Right renal cortex interstitium (tissue), 3 donors: ENCODE results near the gene WDR74. TPM values are rescaled to one million over a fixed set of nuclear protein-coding genes. Genes with fewer than 3 reads are reported as not detected.
"Not testable (repeated sequence)": the region's sequence is repeated elsewhere in the genome, so short reads cannot be mapped to it uniquely, and the experiment has no call there.

ENCODE experiments used
- DNase-seq, 3 donors: peaks; one replicate each; pipeline ENCODE4 v3.0.0-alpha.2; 2013; ENCODE audit warnings: low read depth in 3 of 3, low spot score in 2 of 3
- polyA plus RNA-seq, 3 donors: library from polyadenylated mRNA; unstranded; fragments of 120-200 nt; gene quantifications; one replicate each; pipeline ENCODE4 v1.2.1, GENCODE V29; 2013; ENCODE audit not compliant: insufficient read length in 3 of 3

Gene WDR74
- polyA plus RNA-seq, 3 donors = 31.2 to 36.0 (median 33.7) TPM

DNA sequence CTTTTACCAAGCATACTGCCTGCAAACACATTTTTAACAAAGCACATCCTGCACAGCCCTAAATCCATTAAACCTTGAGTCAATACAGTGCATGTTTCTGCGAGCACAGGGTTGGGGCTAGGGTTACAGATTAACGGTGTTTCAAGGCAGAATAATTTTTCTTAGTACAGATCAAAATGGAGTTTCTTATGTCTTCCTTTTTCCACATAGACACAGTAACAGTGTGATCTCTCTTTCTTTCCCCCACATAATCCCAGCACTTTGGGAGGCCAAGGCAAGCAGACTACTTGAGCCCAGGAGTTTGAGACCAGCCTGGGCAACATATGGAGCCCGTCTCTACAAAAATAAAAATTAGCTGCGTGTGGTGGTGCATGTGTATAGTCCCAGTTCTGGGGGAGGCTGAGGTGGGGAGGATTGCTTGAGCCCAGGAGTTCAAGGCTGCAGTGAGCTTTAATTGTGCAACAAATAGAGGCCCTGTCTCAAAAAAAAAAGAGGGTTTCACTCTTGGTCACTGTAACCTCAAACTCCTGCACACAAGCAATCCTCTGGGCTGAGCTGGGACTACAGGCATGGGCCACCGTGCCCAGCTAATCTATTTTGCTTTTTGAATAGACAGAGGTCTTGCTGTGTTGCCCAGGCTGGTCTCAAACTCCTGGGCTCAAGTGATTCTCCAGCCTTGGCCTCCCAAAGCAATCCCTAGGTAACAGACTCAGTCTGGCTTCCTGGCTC lies 21.6 kb upstream of the WDR74 start:
- DNase-seq = no peak

DNA sequence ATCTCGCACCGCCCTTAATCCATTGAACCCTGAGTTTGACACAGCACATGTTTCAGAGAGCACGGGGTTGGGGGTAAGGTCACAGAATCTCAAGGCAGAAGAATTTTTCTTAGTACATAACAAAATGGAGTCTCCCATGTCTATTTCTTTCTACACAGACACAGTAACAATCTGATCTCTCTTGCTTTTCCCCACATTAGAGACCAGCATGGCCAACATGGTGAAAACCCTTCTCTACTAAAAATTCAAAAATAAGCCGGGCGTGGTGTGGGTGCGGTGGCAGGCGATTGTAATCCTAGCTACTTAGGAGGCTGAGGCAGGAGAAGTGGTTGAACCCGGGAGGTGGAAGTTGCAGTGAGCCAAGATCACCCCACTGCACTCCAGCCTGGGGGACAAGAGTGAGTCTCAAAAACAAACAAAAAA lies 19.9 kb upstream of the WDR74 start:
- DNase-seq = not testable (repeated sequence)

DNA sequence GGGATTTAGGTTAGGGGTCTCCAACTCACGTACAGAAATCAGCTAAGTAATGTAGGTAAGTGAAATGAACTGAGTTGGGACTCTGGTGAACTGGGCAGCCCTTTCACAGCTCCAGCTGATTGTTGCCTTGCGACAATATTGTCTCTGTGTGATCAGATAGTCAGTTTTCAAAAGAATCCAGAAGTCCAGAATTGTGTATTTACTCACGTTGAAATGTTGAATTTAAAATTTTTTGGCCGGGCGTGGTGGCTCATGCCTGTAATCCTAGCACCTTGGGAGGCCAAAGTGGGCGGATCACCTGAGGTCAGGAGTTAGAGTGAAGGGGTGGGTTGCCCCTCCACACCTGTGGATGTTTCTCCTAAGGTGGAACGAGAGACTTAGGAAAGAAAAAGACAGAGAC lies 18.8 kb upstream of the WDR74 start:
- DNase-seq = no peak

DNA sequence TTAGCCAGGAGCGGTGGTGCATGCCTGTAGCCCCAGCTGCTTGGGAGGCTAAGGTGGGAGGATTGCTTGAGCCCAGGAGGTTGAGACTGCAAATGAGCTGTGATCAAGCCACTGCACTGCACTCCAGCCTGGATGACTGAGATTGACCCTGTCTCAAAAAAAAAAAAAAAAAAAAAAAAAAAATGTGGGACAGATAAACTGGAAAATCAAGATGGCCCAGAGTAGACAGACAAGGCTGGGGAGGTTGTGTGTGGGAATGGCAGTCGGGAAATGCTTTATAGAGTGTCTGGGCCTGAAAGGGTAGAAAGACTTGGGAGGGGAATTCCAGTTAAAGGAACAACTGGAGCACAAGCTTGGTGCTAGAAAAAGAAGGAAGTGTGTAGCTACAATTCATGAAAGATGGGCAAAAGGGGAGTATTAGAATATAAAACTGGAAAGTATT lies 18.2 kb upstream of the WDR74 start:
- DNase-seq = no peak

DNA sequence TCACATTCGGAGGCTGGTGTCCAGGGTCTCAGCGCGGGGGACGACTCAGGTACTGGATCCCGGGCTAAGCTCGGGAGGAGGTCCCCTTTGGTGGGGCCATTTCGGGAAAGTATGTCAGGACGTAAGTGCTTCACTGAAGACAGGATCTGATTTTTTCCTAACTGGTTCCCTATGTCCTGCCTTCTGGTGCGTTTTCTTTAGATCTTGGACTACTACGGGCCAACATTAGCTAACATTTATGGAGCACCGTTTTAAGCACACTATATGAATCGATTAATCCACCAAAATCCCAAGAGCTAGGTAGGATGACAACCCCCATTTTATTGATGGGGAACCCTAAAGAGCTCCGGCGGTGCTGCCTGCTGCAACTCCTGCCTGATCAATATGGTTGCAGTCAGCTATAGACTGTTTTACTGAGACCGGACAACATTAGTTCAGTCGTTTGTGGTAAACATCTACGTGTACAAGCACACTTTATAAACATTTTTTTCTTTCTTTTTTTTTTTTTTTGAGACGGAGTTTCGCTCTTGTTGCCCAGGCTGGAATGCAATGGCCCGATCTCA lies 17.0 kb upstream of the WDR74 start:
- no peak for DNase-seq

DNA sequence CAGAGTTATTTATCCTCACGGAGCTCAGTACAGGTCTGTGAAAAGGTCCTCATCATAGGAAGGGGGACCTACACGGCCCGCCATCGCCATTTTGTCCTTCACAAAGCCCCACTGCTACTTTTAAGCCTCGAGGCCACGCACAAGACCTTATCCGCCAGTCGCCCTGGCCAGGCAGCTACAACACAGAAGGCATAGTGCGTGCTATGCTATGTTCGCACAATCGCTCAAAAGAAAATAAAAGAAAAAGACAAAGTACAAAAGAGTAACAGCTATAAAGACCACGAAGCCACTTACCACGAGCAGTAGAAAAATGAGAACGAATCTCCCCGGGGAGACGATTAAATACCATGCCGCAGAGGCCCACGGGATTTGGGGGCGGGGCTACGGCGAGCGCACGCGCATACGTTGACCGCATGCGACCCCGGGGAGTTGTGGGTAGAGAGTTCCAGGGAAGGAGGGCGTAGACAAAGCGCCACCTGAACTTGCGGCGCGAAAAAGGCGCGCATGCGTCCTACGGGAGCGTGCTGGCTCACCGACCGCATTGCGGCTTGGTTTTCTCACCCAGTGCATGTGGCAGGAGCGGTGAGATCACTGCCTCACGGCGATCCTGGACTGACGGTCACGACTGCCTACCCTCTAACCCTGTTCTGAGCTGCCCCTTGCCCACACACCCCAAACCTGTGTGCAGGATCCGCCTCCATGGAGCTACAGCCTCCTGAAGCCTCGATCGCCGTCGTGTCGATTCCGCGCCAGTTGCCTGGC lies 16.4 kb upstream of the WDR74 start:
- peak; percentile 94 to 95 (median 94) for DNase-seq

DNA sequence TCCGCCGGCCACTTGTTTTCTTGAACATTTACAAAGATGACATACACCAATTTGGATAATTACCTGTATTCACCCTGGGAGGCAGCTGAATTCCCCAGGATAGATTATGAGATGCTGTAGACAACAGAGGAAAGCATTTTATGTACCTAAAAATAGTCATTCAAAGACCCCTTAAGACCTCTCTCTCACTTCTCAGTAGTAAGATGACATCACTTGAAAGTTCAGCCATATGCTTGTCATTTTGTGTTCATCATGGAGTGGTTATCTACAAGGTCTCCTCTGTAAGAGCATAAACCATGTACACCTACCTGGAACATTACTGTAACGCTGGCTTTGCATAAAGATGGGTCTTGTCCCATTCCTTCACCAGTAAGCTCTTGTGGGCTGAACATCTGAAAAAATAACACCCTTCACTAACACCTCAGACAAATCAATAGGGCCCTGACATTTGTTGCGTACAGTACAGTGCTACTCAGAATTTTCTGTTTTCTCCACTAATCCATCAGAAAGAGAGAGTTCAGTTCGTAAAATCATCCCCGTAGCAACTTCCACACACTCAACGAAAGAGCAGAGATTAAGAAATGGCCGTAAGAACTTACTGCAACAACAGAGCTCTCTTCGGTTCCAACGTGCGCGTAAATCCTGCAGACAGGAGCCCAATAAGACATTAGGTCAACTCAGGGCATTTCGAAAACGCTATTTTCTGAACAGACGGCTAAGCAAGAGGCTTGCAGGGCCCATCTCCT lies 15.6 kb upstream of the WDR74 start:
- no peak for DNase-seq

DNA sequence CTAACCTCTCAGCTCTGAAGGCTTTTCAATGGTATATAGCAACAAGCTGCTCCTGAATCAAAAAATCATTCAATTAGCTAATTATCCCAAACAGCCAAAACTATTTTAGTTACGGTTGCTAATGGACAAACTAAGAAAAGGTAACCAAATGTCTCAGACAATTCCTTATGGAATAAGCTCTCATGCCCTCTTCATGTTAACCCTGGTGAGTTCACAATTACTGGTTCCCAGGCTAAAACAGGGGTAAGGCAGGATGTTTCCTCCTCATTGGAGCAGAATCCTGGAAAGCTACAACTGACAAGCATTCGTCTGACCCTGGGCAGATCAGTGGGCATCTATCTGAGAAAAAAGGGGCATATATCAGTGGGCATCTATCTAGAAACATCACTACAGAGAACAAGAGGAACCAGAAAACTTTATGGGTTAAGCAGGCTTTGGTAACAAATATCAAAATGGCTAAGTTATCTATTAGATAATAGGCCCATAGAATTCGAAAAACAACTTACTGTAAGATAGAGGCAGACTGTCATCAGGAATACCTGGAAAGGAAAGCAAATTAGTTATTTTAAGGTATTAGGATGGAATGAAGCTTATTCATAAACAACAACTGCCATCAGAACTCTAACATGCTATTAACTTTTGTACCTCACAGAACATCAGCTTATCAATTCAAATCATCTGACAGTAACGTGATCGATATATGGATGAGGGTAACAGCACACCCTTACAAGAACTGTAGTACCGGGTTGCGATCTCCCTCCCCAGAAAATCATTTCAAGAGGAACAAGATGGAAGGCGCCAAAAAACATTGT lies 14.8 kb upstream of the WDR74 start:
- DNase-seq = no peak

DNA sequence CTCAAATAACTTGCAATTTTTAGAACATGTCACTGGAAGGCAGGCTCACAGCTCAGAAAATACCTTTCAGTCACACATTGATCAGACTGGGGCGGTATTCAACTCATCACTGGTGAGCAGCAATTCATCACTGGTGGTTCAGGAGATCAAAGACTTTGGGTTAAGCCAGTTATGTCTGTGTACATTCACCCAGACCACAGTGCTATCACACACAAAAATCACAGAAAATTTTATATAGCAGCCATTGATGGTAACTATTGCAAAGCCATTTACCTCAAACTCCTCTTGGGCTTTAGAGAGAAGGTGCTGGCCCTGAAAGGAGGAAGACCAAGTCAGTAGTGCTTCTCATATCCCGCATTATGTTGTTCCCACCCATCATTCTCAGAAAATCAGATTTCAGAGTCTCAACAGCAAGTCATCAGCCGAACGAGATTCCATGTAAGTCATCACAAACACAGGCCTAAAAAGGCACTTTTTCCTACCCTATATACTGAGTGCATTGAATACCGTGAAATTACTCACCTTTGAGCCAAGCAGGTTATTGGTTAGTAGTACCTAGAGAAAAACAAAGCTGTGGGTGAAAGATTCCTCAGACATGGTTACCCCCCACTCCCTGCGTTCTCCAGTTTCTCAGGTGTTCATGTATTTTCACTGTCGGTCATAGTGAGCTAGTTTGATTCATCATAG lies 14.0 kb upstream of the WDR74 start:
- no peak for DNase-seq

DNA sequence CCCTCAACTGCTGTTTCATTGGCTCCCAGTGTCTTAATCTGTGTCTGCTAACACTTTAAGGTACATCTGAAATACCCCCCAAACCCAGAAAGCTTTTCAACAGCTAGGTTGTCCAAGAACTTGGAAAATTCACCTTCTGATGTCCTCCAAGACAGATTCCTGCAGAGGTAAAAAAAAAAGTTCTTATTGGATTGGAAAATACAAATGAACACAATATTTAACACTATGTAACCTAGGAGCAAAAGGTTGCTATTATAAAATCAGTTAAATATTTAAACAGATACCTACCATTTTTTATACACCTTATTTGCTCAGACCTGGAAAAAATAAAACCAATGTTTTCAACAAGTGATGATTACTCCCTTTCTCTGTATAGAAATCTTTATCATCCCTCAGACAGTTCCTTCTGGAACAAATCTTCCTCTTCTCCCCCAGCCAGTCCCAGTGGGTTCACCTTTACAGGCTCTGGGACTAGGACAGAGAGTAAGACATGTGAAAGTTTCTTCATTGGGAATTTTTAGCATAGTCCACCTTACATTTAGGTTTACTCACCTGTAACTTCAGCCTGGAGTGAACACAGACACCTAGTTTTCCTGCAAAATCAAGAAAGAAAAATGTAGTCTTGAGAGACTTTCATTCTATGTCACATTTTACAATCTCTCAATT lies 13.3 kb upstream of the WDR74 start:
- DNase-seq = no peak

DNA sequence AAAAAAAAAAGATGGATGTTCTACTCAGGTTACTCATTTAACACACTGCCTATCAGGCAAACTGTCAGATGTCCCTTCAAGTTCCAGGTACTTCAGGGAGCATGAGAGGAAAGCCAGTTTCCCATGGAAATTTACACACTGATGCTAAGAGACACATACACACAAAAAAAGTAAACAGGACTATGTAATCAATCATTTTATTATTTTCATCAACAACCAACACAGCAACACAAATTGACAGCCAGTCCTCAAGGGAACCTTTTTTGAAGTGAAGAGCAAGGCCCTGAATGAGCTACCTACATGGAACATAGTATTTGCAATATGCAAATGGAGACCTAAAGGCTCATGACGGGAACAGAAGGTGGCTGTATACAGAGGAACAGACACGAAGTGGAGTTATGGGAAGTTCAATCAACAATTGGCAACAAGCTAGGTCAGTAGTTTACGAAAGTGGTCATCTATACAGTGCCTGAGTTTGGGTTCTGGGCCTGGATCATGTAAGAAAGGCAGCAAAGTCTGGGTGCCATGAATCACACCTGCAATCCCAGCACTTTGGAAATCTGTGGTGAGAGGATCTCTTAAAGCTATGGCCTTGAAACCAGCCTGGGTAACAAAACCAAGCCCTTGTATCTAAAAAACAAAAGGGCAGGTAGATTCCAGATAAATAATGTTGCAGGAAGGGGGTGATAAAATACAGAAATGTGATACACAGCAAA lies 12.6 kb upstream of the WDR74 start:
- no peak for DNase-seq

DNA sequence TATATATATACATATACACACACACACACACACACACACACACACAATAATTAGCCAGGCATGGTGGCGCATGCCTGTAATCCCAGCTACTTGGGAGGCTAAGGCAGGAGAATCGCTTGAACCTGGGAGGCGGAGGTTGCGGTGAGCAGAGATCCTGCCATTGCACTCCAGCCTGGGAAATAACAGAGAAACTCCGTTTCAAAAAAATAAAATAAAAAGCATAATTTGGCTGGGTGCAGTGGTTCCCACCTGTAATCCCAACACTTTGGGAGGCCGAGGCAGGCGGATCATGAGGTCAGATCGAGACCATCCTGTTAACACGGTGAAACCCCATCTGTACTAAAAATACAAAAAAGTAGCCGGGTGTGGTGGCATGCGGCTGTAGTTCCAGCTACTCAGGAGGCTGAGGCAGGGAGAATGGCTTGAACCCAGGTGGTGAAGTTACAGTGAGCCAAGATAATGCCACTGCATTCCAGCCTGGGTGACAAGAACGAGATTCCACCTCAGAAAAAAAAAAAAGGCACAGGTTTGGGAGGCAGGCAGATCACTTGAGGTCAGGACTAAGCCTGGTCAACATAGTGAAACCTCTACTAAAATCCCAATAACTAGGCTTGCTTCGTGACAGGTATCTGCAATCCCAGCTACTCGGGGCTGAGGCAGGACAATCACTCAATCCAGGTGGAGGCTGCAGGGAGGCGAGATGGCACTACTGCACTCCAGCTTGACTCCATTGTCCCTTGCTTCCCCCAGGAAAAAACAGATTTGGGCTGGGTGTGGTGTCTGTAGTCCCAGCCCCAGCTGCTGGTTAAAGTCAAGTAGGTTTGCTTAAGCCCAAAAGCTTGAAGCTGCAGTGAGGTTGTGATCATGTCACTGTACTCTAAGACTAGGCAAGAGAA lies 11.8 kb upstream of the WDR74 start:
- no peak for DNase-seq

DNA sequence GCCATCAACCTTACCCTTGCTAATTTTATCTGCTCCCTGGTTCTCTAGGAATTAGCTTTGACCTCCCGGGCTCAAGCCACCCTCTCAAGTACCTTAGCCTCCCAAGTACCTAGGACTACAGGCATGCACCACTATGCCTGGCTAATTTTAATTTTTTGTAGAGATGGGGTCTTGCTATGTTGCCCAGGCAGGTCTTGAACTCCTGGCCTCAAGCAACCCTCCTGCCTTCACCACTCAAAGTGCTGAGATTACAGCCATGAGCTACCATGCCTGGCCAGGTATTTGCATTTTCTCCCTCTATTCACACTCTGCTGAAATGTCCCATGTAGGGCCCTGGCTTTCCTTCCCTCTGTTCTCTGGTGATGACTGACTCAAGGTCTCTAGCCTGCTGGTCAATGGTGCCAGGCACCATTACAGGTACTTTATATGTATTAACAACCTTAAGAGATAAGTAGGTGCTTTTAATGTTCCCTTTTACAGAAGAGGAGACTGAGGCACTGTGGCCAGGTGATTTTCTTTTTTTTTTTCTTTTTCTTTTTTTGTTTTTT lies 8.5 kb upstream of the WDR74 start:
- no peak for DNase-seq

DNA sequence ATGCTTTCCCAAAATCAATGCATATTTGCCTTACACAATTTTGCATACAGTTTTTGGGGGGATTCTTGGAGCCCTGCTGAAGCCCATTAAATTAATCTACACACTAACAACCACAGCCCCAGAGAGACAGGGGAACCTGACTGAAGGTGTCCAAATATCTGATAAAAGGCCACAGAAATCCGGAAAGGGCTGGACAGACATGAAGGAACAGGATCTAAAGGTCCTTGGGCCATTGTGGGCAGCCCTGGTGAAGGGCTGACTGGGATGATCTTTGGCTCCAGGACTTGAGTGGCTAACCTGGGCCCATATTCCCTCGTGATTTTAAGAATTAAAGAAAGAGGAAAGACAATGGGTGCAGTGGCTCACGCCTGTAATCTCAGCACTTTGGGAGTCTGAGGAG lies 6.8 kb upstream of the WDR74 start:
- DNase-seq = no peak

DNA sequence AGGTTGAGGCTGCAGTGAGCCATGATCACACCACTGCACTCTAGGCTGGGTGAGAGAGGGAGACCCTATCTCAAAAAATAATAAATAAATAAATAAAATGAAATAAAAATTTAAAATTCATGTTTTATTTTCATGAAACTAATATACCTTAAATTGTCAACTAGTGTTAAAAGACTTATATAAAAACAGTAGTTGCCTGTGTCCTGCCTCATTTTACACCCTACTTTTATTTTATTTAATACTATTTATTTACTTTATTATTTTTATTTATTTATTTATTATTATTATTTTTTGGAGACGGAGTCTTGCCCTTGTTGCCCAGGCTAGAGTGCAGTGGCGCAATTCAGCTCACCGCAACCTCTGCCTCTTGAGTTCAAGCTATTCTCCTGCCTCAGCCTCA lies 4.8 kb upstream of the WDR74 start:
- DNase-seq = no peak

DNA sequence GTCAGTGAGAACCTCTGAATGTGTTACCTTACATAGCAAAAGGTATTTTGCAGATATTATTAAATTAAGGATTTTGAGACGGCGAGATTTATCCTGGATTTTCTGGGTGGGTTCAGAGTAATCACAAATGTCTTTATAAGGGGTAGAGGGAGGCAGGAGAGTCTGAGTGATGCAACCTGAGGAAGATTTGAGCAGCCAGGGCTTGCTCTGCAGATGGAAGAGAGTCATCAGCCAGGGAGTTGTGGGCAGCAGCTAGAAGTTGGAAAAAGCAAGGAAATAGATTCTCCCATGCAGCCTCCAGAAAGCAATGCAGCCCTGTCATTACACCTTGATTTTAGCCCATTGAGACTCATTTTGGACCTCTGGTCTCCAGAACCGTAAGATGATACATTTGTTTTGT lies 4.1 kb upstream of the WDR74 start:
- no peak for DNase-seq

DNA sequence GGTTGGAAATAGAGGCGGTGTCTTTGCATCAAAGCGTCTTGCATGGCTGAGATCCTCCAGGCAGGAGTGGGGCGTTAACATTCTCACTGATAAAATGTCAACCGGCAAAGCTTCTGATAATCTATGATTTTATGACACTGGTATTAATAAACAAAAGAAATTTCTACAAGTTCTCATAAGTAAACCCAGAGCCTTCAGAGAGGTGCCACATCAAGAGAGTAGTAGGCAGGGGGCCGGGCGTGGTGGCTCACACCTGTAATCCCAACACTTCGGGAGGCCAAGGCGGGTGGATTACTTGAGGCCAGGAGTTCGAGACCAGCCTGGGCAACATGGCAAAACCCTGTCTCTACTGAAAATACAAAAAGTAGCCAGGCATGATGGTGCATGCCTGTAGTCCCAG lies 3.5 kb upstream of the WDR74 start:
- DNase-seq = not testable (repeated sequence)
